HCT116 (cell line): ENCODE results near the gene TRAF3IP1. TPM values are rescaled to one million over a fixed set of nuclear protein-coding genes. Genes with fewer than 3 reads are reported as not detected.

ENCODE experiments used
- ATAC-seq: fragments of 200-7000 bp; cut with Tn5 transposase; 2 replicates; pipeline ENCODE4 v1.9.1; 2020; ENCODE audit warnings: mild to moderate bottlenecking, moderate library complexity
- BruUV-seq: library from RNA; stranded (reverse); fragments of 400-500 nt; replicated peaks from 2 replicates; lab custom pipeline; 2021; lab: Mats Ljungman, UMichigan
- CTCF ChIA-PET: fragments of 300-600 bp; sonication (Branson Sonifier 250); formaldehyde crosslinking; loops from one replicate; lab custom pipeline; 2021; ENCODE audit warnings: antibody characterized with exemption; lab: Charles Lee
- POLR2A ChIA-PET: fragments of 300-600, 350-600 bp; sonication (Branson Sonifier 250); formaldehyde crosslinking; loops from one replicate; lab custom pipeline; 2021; ENCODE audit warnings: antibody characterized with exemption; lab: Charles Lee
- RAD21 ChIA-PET, 2 experiments: fragments of 300-600 bp; sonication (Branson Sonifier 250); formaldehyde crosslinking; loops; one replicate each; lab custom pipeline; 2023; ENCODE audit warnings: low total read pairs in 2 of 2; ENCODE audit not compliant: uncharacterized antibody in 2 of 2, unreplicated experiment in 2 of 2, low non-redundant PET in 1 of 2; lab: Charles Lee
- DNase-seq: peaks from one replicate; pipeline ENCODE4 v3.0.0-alpha.2; 2010; ENCODE audit warnings: low read depth, low spot score
- H2AFZ ChIP-seq: fragments of 200-600 bp; shearing (Covaris generic), sonication (generic); 2 replicates; pipeline ENCODE4 v1.6.1; 2017; ENCODE audit warnings: low read depth, mixed run types, mixed read lengths, antibody characterized with exemption, low read length; ENCODE audit not compliant: poor library complexity, severe bottlenecking
- H3K27ac ChIP-seq: 2 replicates; pipeline ENCODE4 v1.5.1; 2012; ENCODE audit warnings: low read depth, low read length
- H3K27me3 ChIP-seq: fragments of 200-600 bp; sonication (generic); 2 replicates; pipeline ENCODE4 v1.6.1; 2016; ENCODE audit warnings: mixed run types, low read length, mixed read lengths; ENCODE audit not compliant: insufficient read depth
- H3K36me3 ChIP-seq, 2 experiments: fragments of 200-500 bp in 1 of 2; fragments of 200-600 bp in 1 of 2; sonication (Bioruptor generic) in 1 of 2; sonication (generic) in 1 of 2; 2 replicates each; pipeline versions ENCODE4 v1.5.1 to v1.6.1; 2014 to 2016; ENCODE audit warnings: low read length in 2 of 2, inconsistent platforms in 1 of 2, mixed read lengths in 1 of 2, mixed run types in 1 of 2; ENCODE audit not compliant: insufficient read depth in 2 of 2, control insufficient read depth in 1 of 2
- H3K4me1 ChIP-seq, 2 experiments: fragments of 200-600 bp in 1 of 2; sonication (generic) in 1 of 2; 2 replicates each; pipeline versions ENCODE4 v1.5.1 to v1.6.1; 2012 to 2017; ENCODE audit warnings: low read length in 2 of 2, inconsistent platforms in 1 of 2, mild to moderate bottlenecking in 1 of 2, mixed read lengths in 1 of 2, mixed run types in 1 of 2, moderate library complexity in 1 of 2; ENCODE audit not compliant: insufficient read depth in 2 of 2, control insufficient read depth in 1 of 2
- H3K4me2 ChIP-seq: fragments of 200-600 bp; sonication (generic); 2 replicates; pipeline ENCODE4 v1.6.1; 2017; ENCODE audit warnings: mixed run types, low read length, mixed read lengths
- H3K4me3 ChIP-seq, 2 experiments: fragments of 200-600 bp in 1 of 2; sonication (generic) in 1 of 2; replicated peaks in 1 of 2; 2 replicates each; pipeline ENCODE4 v1.5.1; 2011 to 2016; ENCODE audit warnings: low read length in 2 of 2, control low read depth in 1 of 2, low read depth in 1 of 2, mild to moderate bottlenecking in 1 of 2, mixed read lengths in 1 of 2, mixed run types in 1 of 2
- H3K79me2 ChIP-seq: fragments of 200-600 bp; sonication (generic); 2 replicates; pipeline ENCODE4 v1.6.1; 2017; ENCODE audit warnings: mild to moderate bottlenecking, mixed run types, low read length, moderate library complexity, mixed read lengths; ENCODE audit not compliant: insufficient read depth
- H3K9ac ChIP-seq: fragments of 200-600 bp; sonication (generic); 2 replicates; pipeline ENCODE4 v1.6.1; 2016; ENCODE audit warnings: low read length, mixed read lengths
- H3K9me2 ChIP-seq: fragments of 200-600 bp; sonication (generic), shearing (Covaris generic); 2 replicates; pipeline ENCODE4 v1.6.1; 2017; ENCODE audit warnings: mixed run types, mild to moderate bottlenecking, moderate library complexity; ENCODE audit not compliant: insufficient read depth
- H3K9me3 ChIP-seq, 2 experiments: fragments of 200-500 bp in 1 of 2; fragments of 200-600 bp in 1 of 2; sonication (Bioruptor generic) in 1 of 2; sonication (generic) in 1 of 2; 2 replicates each; pipeline ENCODE4 v1.6.1; 2014 to 2017; ENCODE audit warnings: low read length in 2 of 2, mixed read lengths in 2 of 2, inconsistent platforms in 1 of 2, low read depth in 1 of 2, mild to moderate bottlenecking in 1 of 2, mixed run types in 1 of 2, moderate library complexity in 1 of 2; ENCODE audit not compliant: control insufficient read depth in 1 of 2, insufficient read depth in 1 of 2
- H4K20me1 ChIP-seq: fragments of 200-600 bp; sonication (generic), shearing (Covaris generic); 2 replicates; pipeline ENCODE4 v1.6.1; 2017; ENCODE audit warnings: mixed run types, mild to moderate bottlenecking, moderate library complexity; ENCODE audit not compliant: insufficient read depth
- CEBPB ChIP-seq: IDR thresholded peaks from 2 replicates; pipeline ENCODE4 v1.6.1; 2012; ENCODE audit warnings: low read depth
- FOSL1 ChIP-seq: IDR thresholded peaks from 2 replicates; pipeline ENCODE4 v1.6.1; 2012; ENCODE audit warnings: low read depth
- JUND ChIP-seq: IDR thresholded peaks from 2 replicates; pipeline ENCODE4 v1.6.1; 2012
- TCF7L2 ChIP-seq: IDR thresholded peaks from 2 replicates; pipeline ENCODE4 v1.7.0; 2011; ENCODE audit warnings: borderline replicate concordance, inconsistent platforms; ENCODE audit not compliant: insufficient read depth, insufficient read length; ENCODE audit errors: extremely low read depth
- ZFX ChIP-seq: fragments of 450-650 bp; IDR thresholded peaks from 2 replicates; pipeline ENCODE4 v1.6.1; 2017
- ZNF274 ChIP-seq: fragments of 200-500 bp; sonication (Bioruptor generic); IDR thresholded peaks from 2 replicates; pipeline ENCODE4 v1.6.1; 2014; ENCODE audit warnings: mild to moderate bottlenecking, low read depth, low read length, inconsistent platforms
- intact Hi-C: fragments of 100-400 bp; cut with micrococcal nuclease; formaldehyde crosslinking; loops from 2 replicates; pipeline ENCODE4 v1.10.0; 2022
- total RNA-seq: library from RNA; stranded (reverse); gene quantifications from one replicate; pipeline ENCODE4 v1.2.1, GENCODE V29; 2021; ENCODE audit not compliant: unreplicated experiment
- TF ChIP-seq, protein P1 (sequence below): IDR thresholded peaks from 2 replicates; pipeline ENCODE4 v1.6.1; 2011; ENCODE audit warnings: mild to moderate bottlenecking, low read length, moderate library complexity; ENCODE audit not compliant: insufficient replicate concordance; ENCODE audit errors: extremely low read depth
- TF ChIP-seq, protein P2 (sequence below): IDR thresholded peaks from 2 replicates; pipeline ENCODE4 v1.6.1; 2012
- TF ChIP-seq, protein P3 (sequence below): IDR thresholded peaks from 2 replicates; pipeline ENCODE4 v1.6.1; 2012

Gene TRAF3IP1
- total RNA-seq, 1 experiment from 2014 or later: 19.4 TPM

DNA sequence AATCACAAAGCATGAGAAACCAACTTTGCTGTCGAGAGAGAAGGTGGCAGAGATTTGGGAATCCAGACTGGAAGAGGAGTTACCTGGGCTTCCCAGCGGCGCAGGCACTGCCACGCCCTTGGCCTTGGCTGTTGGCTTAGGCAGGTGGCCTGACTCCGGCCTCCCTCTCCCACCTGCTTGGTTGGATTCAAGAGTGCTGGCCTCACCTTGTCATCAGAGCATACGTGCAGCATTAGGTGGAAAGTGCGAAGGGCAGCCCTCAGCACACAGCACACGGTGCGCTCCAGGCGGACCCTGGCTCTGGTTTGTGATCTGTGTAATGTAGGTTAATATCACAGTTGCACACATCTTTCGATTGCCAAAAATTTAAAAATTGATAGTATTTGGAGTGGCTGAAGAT lies 87.2 kb downstream of the TRAF3IP1 start:
- ChIA-PET RAD21 (no interaction called here), POLR2A (no interaction called here), CTCF (no interaction called here)
- intact Hi-C loops: no loop called here
- H3K27me3 ChIP-seq: no peaks in the 10 kb centered on the region
- no peaks in the 10 kb centered on the region for H3K79me2 ChIP-seq
- no peak overlapping the region for H3K9ac ChIP-seq
- no peaks in the 10 kb centered on the region for H3K4me1 ChIP-seq
- ATAC-seq: no peak
- no peaks in the 10 kb centered on the region for H3K9me3 ChIP-seq
- H3K4me2 ChIP-seq: no peak overlapping the region
- H4K20me1 ChIP-seq: no peaks in the 10 kb centered on the region
- H2AFZ ChIP-seq: no peak overlapping the region
- no peak overlapping the region for H3K27ac ChIP-seq
- no peak overlapping the region for H3K4me3 ChIP-seq
- TF ChIP-seq, protein P1, sequence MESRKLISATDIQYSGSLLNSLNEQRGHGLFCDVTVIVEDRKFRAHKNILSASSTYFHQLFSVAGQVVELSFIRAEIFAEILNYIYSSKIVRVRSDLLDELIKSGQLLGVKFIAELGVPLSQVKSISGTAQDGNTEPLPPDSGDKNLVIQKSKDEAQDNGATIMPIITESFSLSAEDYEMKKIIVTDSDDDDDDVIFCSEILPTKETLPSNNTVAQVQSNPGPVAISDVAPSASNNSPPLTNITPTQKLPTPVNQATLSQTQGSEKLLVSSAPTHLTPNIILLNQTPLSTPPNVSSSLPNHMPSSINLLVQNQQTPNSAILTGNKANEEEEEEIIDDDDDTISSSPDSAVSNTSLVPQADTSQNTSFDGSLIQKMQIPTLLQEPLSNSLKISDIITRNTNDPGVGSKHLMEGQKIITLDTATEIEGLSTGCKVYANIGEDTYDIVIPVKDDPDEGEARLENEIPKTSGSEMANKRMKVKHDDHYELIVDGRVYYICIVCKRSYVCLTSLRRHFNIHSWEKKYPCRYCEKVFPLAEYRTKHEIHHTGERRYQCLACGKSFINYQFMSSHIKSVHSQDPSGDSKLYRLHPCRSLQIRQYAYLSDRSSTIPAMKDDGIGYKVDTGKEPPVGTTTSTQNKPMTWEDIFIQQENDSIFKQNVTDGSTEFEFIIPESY: no peak
- TF ChIP-seq ZFX (no peak), TCF7L2 (no peak), ZNF274 (no peak), FOSL1 (no peak), CEBPB (no peak), JUND (no peak)
- TF ChIP-seq, protein P2, sequence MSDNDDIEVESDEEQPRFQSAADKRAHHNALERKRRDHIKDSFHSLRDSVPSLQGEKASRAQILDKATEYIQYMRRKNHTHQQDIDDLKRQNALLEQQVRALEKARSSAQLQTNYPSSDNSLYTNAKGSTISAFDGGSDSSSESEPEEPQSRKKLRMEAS: no peak
- TF ChIP-seq, protein P3, sequence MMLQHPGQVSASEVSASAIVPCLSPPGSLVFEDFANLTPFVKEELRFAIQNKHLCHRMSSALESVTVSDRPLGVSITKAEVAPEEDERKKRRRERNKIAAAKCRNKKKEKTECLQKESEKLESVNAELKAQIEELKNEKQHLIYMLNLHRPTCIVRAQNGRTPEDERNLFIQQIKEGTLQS: no peak
- H3K9me2 ChIP-seq: no peaks in the 10 kb centered on the region
- no peaks in the 10 kb centered on the region for H3K36me3 ChIP-seq
- DNase-seq: no peak
- no TSS peak for BruUV-seq
